ENCODE measurements around the gene CCR5.

CCR5 gene

DNA sequence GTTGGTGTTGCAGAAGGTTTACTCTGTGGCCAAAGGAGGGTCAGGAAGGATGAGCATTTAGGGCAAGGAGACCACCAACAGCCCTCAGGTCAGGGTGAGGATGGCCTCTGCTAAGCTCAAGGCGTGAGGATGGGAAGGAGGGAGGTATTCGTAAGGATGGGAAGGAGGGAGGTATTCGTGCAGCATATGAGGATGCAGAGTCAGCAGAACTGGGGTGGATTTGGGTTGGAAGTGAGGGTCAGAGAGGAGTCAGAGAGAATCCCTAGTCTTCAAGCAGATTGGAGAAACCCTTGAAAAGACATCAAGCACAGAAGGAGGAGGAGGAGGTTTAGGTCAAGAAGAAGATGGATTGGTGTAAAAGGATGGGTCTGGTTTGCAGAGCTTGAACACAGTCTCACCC is 4.0 kb downstream of the CCR5 start:
- Histone ChIP-seq H3K14ac (ENCODE audit: low read length in 2 of 2) (no peak overlapping the region), H2BK120ac (ENCODE audit: low read depth, low read length) (no peak overlapping the region), H3K4ac (ENCODE audit: low read depth in 1 of 2, low read length in 2 of 2) (no peak overlapping the region), H3K9me3 (ENCODE audit: control insufficient read depth, low read length) (no peaks in the 10 kb centered on the region), H3K9ac (ENCODE audit: low read length) (no peak overlapping the region), H4K8ac (ENCODE audit: low read length) (no peak overlapping the region), H2BK15ac (ENCODE audit: low read depth, poor library complexity, severe bottlenecking) (no peak overlapping the region), H3K79me1 (replicated peaks; ENCODE audit: low read length, poor library complexity, severe bottlenecking) (no peaks in the 10 kb centered on the region), H2AFZ (ENCODE audit: low read depth, low read length) (no peak overlapping the region), H3K27ac (ENCODE audit: low read length, poor library complexity, severe bottlenecking) (no peak overlapping the region), H3K27me3 (ENCODE audit: control insufficient read depth in 1 of 2, insufficient read depth in 1 of 2, low read length in 2 of 2) (peaks cover 30 to 32% of the 10 kb centered on the region in 2 experiments), H3K18ac (ENCODE audit: low read depth in 1 of 2, low read length in 2 of 2) (no peak overlapping the region), H3K36me3 (ENCODE audit: control insufficient read depth in 1 of 2, insufficient read depth in 2 of 2, low read depth in 1 of 2, low read length in 2 of 2) (no peaks in the 10 kb centered on the region), H4K91ac (ENCODE audit: low read length) (no peak overlapping the region), H3K4me3 (ENCODE audit: insufficient read depth in 1 of 2, low read depth in 1 of 2, low read length in 2 of 2) (no peak overlapping the region), H2BK5ac (ENCODE audit: low read depth, low read length, poor library complexity, severe bottlenecking) (no peak overlapping the region), H3K4me1 (ENCODE audit: control insufficient read depth, insufficient read depth, low read depth, low read length) (no peaks in the 10 kb centered on the region), H2BK12ac (ENCODE audit: low read length in 2 of 2) (no peak overlapping the region), H3K23ac (ENCODE audit: low read length in 2 of 2) (no peak overlapping the region), H3K4me2 (ENCODE audit: low read length, poor library complexity, severe bottlenecking) (no peak overlapping the region), H2AK5ac (ENCODE audit: low read length, severe bottlenecking) (no peak overlapping the region)
- DNase-seq = no peak
- 79% methylated on average over 3 of the region's 3 CpGs for WGBS

DNA sequence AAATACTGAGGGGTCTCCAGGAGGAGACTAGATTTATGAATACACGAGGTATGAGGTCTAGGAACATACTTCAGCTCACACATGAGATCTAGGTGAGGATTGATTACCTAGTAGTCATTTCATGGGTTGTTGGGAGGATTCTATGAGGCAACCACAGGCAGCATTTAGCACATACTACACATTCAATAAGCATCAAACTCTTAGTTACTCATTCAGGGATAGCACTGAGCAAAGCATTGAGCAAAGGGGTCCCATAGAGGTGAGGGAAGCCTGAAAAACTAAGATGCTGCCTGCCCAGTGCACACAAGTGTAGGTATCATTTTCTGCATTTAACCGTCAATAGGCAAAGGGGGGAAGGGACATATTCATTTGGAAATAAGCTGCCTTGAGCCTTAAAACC is 4.5 kb downstream of the CCR5 start:
- Histone ChIP-seq H4K8ac (ENCODE audit: low read length) (no peak overlapping the region), H4K91ac (ENCODE audit: low read length) (no peak overlapping the region), H3K9ac (ENCODE audit: low read length) (no peak overlapping the region), H3K27ac (ENCODE audit: low read length, poor library complexity, severe bottlenecking) (no peak overlapping the region), H3K4ac (ENCODE audit: low read depth in 1 of 2, low read length in 2 of 2) (no peak overlapping the region), H2AK5ac (ENCODE audit: low read length, severe bottlenecking) (no peak overlapping the region), H2BK5ac (ENCODE audit: low read depth, low read length, poor library complexity, severe bottlenecking) (no peak overlapping the region), H2AFZ (ENCODE audit: low read depth, low read length) (no peak overlapping the region), H3K4me2 (ENCODE audit: low read length, poor library complexity, severe bottlenecking) (no peak overlapping the region), H3K23ac (ENCODE audit: low read length in 2 of 2) (no peak overlapping the region), H2BK12ac (ENCODE audit: low read length in 2 of 2) (no peak overlapping the region), H2BK120ac (ENCODE audit: low read depth, low read length) (no peak overlapping the region), H3K27me3 (ENCODE audit: control insufficient read depth in 1 of 2, insufficient read depth in 1 of 2, low read length in 2 of 2) (peaks cover 30 to 33% of the 10 kb centered on the region in 2 experiments), H3K4me3 (ENCODE audit: insufficient read depth in 1 of 2, low read depth in 1 of 2, low read length in 2 of 2) (no peak overlapping the region), H3K18ac (ENCODE audit: low read depth in 1 of 2, low read length in 2 of 2) (no peak overlapping the region), H3K4me1 (ENCODE audit: control insufficient read depth, insufficient read depth, low read depth, low read length) (no peaks in the 10 kb centered on the region), H2BK15ac (ENCODE audit: low read depth, poor library complexity, severe bottlenecking) (no peak overlapping the region), H3K79me1 (replicated peaks; ENCODE audit: low read length, poor library complexity, severe bottlenecking) (no peaks in the 10 kb centered on the region), H3K9me3 (ENCODE audit: control insufficient read depth, low read length) (no peaks in the 10 kb centered on the region), H3K14ac (ENCODE audit: low read length in 2 of 2) (no peak overlapping the region), H3K36me3 (ENCODE audit: control insufficient read depth in 1 of 2, insufficient read depth in 2 of 2, low read depth in 1 of 2, low read length in 2 of 2) (no peaks in the 10 kb centered on the region)
- no CpG with 5 or more reads among the region's 2 CpGs for WGBS
- DNase-seq = no peak

GRCh38 chr3:46375814-46376213 is 5.1 kb downstream of the CCR5 start:
- no peak overlapping the region for H2AFZ ChIP-seq (ENCODE audit: low read depth, low read length)
- H3K18ac ChIP-seq (ENCODE audit: low read depth in 1 of 2, low read length in 2 of 2) = no peak overlapping the region
- H3K4me3 ChIP-seq (ENCODE audit: insufficient read depth in 1 of 2, low read depth in 1 of 2, low read length in 2 of 2) = no peak overlapping the region
- H3K27ac ChIP-seq (ENCODE audit: low read length, poor library complexity, severe bottlenecking) = no peak overlapping the region
- 40% methylated on average over 2 of the region's 2 CpGs for WGBS
- H3K14ac ChIP-seq (ENCODE audit: low read length in 2 of 2) = no peak overlapping the region
- H3K9me3 ChIP-seq (ENCODE audit: control insufficient read depth, low read length) = no peaks in the 10 kb centered on the region
- no peak overlapping the region for H3K23ac ChIP-seq (ENCODE audit: low read length in 2 of 2)
- H3K27me3 ChIP-seq (ENCODE audit: control insufficient read depth in 1 of 2, insufficient read depth in 1 of 2, low read length in 2 of 2) = peaks cover 30 to 38% of the 10 kb centered on the region in 2 experiments
- no peak overlapping the region for H3K4ac ChIP-seq (ENCODE audit: low read depth in 1 of 2, low read length in 2 of 2)
- H2BK15ac ChIP-seq (ENCODE audit: low read depth, poor library complexity, severe bottlenecking) = no peak overlapping the region
- no peaks in the 10 kb centered on the region for H3K79me1 ChIP-seq (replicated peaks; ENCODE audit: low read length, poor library complexity, severe bottlenecking)
- H4K91ac ChIP-seq (ENCODE audit: low read length) = no peak overlapping the region
- no peak overlapping the region for H2BK12ac ChIP-seq (ENCODE audit: low read length in 2 of 2)
- no peaks in the 10 kb centered on the region for H3K4me1 ChIP-seq (ENCODE audit: control insufficient read depth, insufficient read depth, low read depth, low read length)
- no peaks in the 10 kb centered on the region for H3K36me3 ChIP-seq (ENCODE audit: control insufficient read depth in 1 of 2, insufficient read depth in 2 of 2, low read depth in 1 of 2, low read length in 2 of 2)
- H3K9ac ChIP-seq (ENCODE audit: low read length) = no peak overlapping the region
- no peak overlapping the region for H4K8ac ChIP-seq (ENCODE audit: low read length)
- H3K4me2 ChIP-seq (ENCODE audit: low read length, poor library complexity, severe bottlenecking) = no peak overlapping the region
- H2AK5ac ChIP-seq (ENCODE audit: low read length, severe bottlenecking) = no peak overlapping the region
- no peak for DNase-seq
- no peak overlapping the region for H2BK5ac ChIP-seq (ENCODE audit: low read depth, low read length, poor library complexity, severe bottlenecking)
- no peak overlapping the region for H2BK120ac ChIP-seq (ENCODE audit: low read depth, low read length)

DNA sequence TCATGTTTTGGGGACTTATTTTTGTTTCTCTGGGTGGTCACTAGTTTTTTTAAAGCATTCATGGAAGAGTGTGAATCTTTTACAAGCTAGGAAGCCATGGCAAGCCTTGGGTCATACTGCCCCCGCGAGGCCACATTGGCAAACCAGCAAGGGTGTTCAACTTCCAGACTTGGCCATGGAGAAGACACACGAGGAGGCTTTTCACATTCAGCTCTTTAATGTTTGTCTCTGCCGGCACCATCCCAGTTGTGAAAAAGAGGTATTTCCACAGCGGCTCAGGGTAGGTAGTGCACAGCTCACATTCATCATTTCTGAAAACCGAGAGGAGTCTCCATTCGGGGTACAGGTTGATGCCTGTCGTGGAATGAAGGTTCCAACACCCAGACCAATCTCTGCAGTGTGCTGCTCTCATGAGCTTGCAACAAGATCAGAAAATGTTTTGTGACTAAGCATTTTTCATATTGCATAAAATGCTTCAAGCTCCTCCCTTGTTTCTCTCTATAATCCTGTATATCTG is 7.7 kb downstream of the CCR5 start:
- Histone ChIP-seq H3K4ac (ENCODE audit: low read depth in 1 of 2, low read length in 2 of 2) (no peak overlapping the region), H3K4me3 (ENCODE audit: insufficient read depth in 1 of 2, low read depth in 1 of 2, low read length in 2 of 2) (no peak overlapping the region), H2BK5ac (ENCODE audit: low read depth, low read length, poor library complexity, severe bottlenecking) (no peak overlapping the region), H2BK12ac (ENCODE audit: low read length in 2 of 2) (no peak overlapping the region), H3K9ac (ENCODE audit: low read length) (no peak overlapping the region), H2BK120ac (ENCODE audit: low read depth, low read length) (no peak overlapping the region), H3K14ac (ENCODE audit: low read length in 2 of 2) (no peak overlapping the region), H3K27ac (ENCODE audit: low read length, poor library complexity, severe bottlenecking) (no peak overlapping the region), H3K27me3 (ENCODE audit: control insufficient read depth in 1 of 2, insufficient read depth in 1 of 2, low read length in 2 of 2) (peaks cover 30 to 44% of the 10 kb centered on the region in 2 experiments), H3K23ac (ENCODE audit: low read length in 2 of 2) (no peak overlapping the region), H3K36me3 (ENCODE audit: control insufficient read depth in 1 of 2, insufficient read depth in 2 of 2, low read depth in 1 of 2, low read length in 2 of 2) (no peaks in the 10 kb centered on the region), H3K9me3 (ENCODE audit: control insufficient read depth, low read length) (no peaks in the 10 kb centered on the region), H2AK5ac (ENCODE audit: low read length, severe bottlenecking) (no peak overlapping the region), H3K4me2 (ENCODE audit: low read length, poor library complexity, severe bottlenecking) (no peak overlapping the region), H3K79me1 (replicated peaks; ENCODE audit: low read length, poor library complexity, severe bottlenecking) (no peaks in the 10 kb centered on the region), H2AFZ (ENCODE audit: low read depth, low read length) (no peak overlapping the region), H2BK15ac (ENCODE audit: low read depth, poor library complexity, severe bottlenecking) (no peak overlapping the region), H3K18ac (ENCODE audit: low read depth in 1 of 2, low read length in 2 of 2) (no peak overlapping the region), H4K91ac (ENCODE audit: low read length) (no peak overlapping the region), H3K4me1 (ENCODE audit: control insufficient read depth, insufficient read depth, low read depth, low read length) (no peaks in the 10 kb centered on the region), H4K8ac (ENCODE audit: low read length) (no peak overlapping the region)
- 51% methylated on average over 8 of the region's 8 CpGs for WGBS
- peak; percentile 61 for DNase-seq

Data from mesenchymal stem cell (in vitro differentiated cells and primary cell).